Uterus (tissue), 2 donors: ENCODE results near the gene COX7A1.

Experiments
- CTCF ChIP-seq, 4 experiments: fragments of 200-600 bp in 2 of 4; fragments of 450-650 bp in 2 of 4; sonication (generic) in 2 of 4; IDR thresholded peaks; one replicate each; pipeline ENCODE4 v1.5.1; 2016 to 2019; ENCODE audit warnings: antibody characterized with exemption in 4 of 4, mild to moderate bottlenecking in 2 of 4, moderate library complexity in 1 of 4
- POLR2A ChIP-seq, 2 donors: fragments of 450-650 bp; IDR thresholded peaks; one replicate each; pipeline ENCODE4 v1.6.1; 2016; ENCODE audit warnings: antibody characterized with exemption in 2 of 2, mild to moderate bottlenecking in 1 of 2, moderate library complexity in 1 of 2

- no peak for TF ChIP-seq CTCF (IDR thresholded peaks at IDR 0.05)
- no peak for TF ChIP-seq POLR2A (IDR thresholded peaks at IDR 0.05)
Measured at GRCh38 chr19:36136964-36137686, 15.1 kb downstream of the COX7A1 start.
